Subcutaneous adipose tissue (tissue), 4 donors: Measurements from ENCODE around the gene COQ4. TPM values are rescaled to one million over a fixed set of nuclear protein-coding genes. Genes with fewer than 3 reads are reported as not detected.

Source experiments
- CTCF ChIP-seq: fragments of 450-650 bp; IDR thresholded peaks from one replicate; pipeline ENCODE4 v1.5.1; 2016; ENCODE audit warnings: low read depth, mild to moderate bottlenecking, control low read depth, antibody characterized with exemption, moderate library complexity
- total RNA-seq, 4 donors: library from RNA; depleted of rRNA; stranded (reverse); fragments of >200 nt; gene quantifications; one replicate each; pipeline ENCODE4 v1.1.0, GENCODE V29; 2016

Gene COQ4
- total RNA-seq, 4 donors from 2014 or later = 20.1 to 51.1 (median 23.2) TPM

GRCh38 chr9:128349125-128349524 lies 26.5 kb downstream of the COQ4 start:
- no peak for TF ChIP-seq CTCF

GRCh38 chr9:128349772-128350171 lies 27.1 kb downstream of the COQ4 start:
- TF ChIP-seq CTCF = no peak

GRCh38 chr9:128355451-128355850 lies 32.8 kb downstream of the COQ4 start:
- TF ChIP-seq CTCF = no peak

GRCh38 chr9:128358090-128358489 lies 35.5 kb downstream of the COQ4 start:
- TF ChIP-seq CTCF = no peak

- no peak for TF ChIP-seq CTCF
Measured at GRCh38 chr9:128358861-128359260, 36.2 kb downstream of the COQ4 start.

- TF ChIP-seq CTCF = no peak
Measured at GRCh38 chr9:128360826-128361225, 38.2 kb downstream of the COQ4 start.

- no peak for TF ChIP-seq CTCF
Measured at GRCh38 chr9:128361296-128361985, 38.8 kb downstream of the COQ4 start.
